IMR-90 (cell line): Measurements from ENCODE around the gene EXOC4. TPM values are rescaled to one million over a fixed set of nuclear protein-coding genes. Genes with fewer than 3 reads are reported as not detected.

Experiments
- ATAC-seq: fragments of 200-7000 bp; cut with Tn5 transposase; 2 replicates; pipeline ENCODE4 v1.9.1; 2020; ENCODE audit warnings: low read depth, mild to moderate bottlenecking, moderate library complexity
- BruUV-seq: library from RNA; stranded (reverse); fragments of 400-500 nt; replicated peaks from 2 replicates; lab custom pipeline; 2021; lab: Mats Ljungman, UMichigan
- CTCF ChIA-PET: fragments of 300-600 bp; formaldehyde crosslinking; extraction: SDS; loops from one replicate; lab custom pipeline; 2021; ENCODE audit warnings: antibody characterized with exemption; lab: Yijun Ruan, JAX
- POLR2A ChIA-PET: fragments of 300-600 bp; sonication (Branson Sonifier 250); formaldehyde crosslinking; loops from one replicate; lab custom pipeline; 2022; ENCODE audit warnings: antibody characterized with exemption; ENCODE audit not compliant: unreplicated experiment; lab: Charles Lee
- DNase-seq: peaks from one replicate; pipeline ENCODE4 v3.0.0; 2013
- H2AFZ ChIP-seq: replicated peaks from 2 replicates; pipeline ENCODE3; 2013; ENCODE audit warnings: low read length, mild to moderate bottlenecking; ENCODE audit not compliant: poor library complexity
- H2AK5ac ChIP-seq: 2 replicates; pipeline ENCODE4 v1.6.1; 2013; ENCODE audit warnings: low read depth, low read length, inconsistent platforms
- H2AK9ac ChIP-seq: replicated peaks from 2 replicates; pipeline ENCODE3; 2013; ENCODE audit warnings: mild to moderate bottlenecking, low read depth, low read length, moderate library complexity; ENCODE audit not compliant: poor library complexity
- H2BK120ac ChIP-seq: 2 replicates; pipeline ENCODE4 v1.6.1; 2013; ENCODE audit warnings: low read depth, low read length, inconsistent platforms
- H2BK15ac ChIP-seq: 3 replicates; pipeline ENCODE4 v1.6.1; 2013; ENCODE audit warnings: low read depth, low read length, inconsistent platforms
- H2BK20ac ChIP-seq: 2 replicates; pipeline ENCODE4 v1.6.1; 2013; ENCODE audit warnings: low read depth, mild to moderate bottlenecking, inconsistent platforms, low read length, moderate library complexity
- H2BK5ac ChIP-seq: 2 replicates; pipeline ENCODE4 v1.6.1; 2013; ENCODE audit warnings: mild to moderate bottlenecking, low read depth, low read length, inconsistent platforms; ENCODE audit not compliant: poor library complexity, severe bottlenecking
- H3K14ac ChIP-seq: replicated peaks from 2 replicates; pipeline ENCODE4 v1.6.1; 2013; ENCODE audit warnings: low read depth, low read length, inconsistent platforms
- H3K18ac ChIP-seq: 2 replicates; pipeline ENCODE4 v1.6.1; 2013; ENCODE audit warnings: low read depth, low read length, control low read depth
- H3K23ac ChIP-seq: 2 replicates; pipeline ENCODE4 v1.6.1; 2013; ENCODE audit warnings: low read depth, low read length, inconsistent platforms
- H3K27ac ChIP-seq: 2 replicates; pipeline ENCODE4 v1.5.1; 2013; ENCODE audit warnings: mild to moderate bottlenecking, control low read depth, low read length; ENCODE audit not compliant: insufficient read depth
- H3K27me3 ChIP-seq: 2 replicates; pipeline ENCODE4 v1.6.1; 2013; ENCODE audit warnings: low read length; ENCODE audit not compliant: control insufficient read depth, insufficient read depth
- H3K36me3 ChIP-seq: 2 replicates; pipeline ENCODE4 v1.6.1; 2013; ENCODE audit warnings: low read length, mixed read lengths; ENCODE audit not compliant: control insufficient read depth, insufficient read depth
- H3K4ac ChIP-seq: 2 replicates; pipeline ENCODE4 v1.6.1; 2013; ENCODE audit warnings: low read depth, low read length, inconsistent platforms
- H3K4me1 ChIP-seq: 2 replicates; pipeline ENCODE4 v1.6.1; 2013; ENCODE audit warnings: low read length, mixed read lengths; ENCODE audit not compliant: control insufficient read depth, insufficient read depth
- H3K4me2 ChIP-seq: 2 replicates; pipeline ENCODE4 v1.6.1; 2013; ENCODE audit warnings: low read depth, mild to moderate bottlenecking, control low read depth, low read length, moderate library complexity
- H3K4me3 ChIP-seq: 2 replicates; pipeline ENCODE4 v1.5.1; 2013; ENCODE audit warnings: low read depth, mild to moderate bottlenecking, control low read depth, low read length, moderate library complexity; ENCODE audit not compliant: insufficient read depth
- H3K56ac ChIP-seq: 2 replicates; pipeline ENCODE4 v1.6.1; 2013; ENCODE audit warnings: low read length, inconsistent platforms; ENCODE audit not compliant: insufficient read depth; ENCODE audit errors: extremely low read depth
- H3K79me1 ChIP-seq, 2 experiments: 2 replicates each; pipeline ENCODE4 v1.6.1; 2013; ENCODE audit warnings: low read length in 2 of 2, inconsistent platforms in 1 of 2, low read depth in 1 of 2
- H3K9ac ChIP-seq: 2 replicates; pipeline ENCODE4 v1.6.1; 2013; ENCODE audit warnings: low read depth, low read length, control low read depth
- H3K9me1 ChIP-seq: 2 replicates; pipeline ENCODE4 v1.6.1; 2013; ENCODE audit warnings: low read length, inconsistent platforms; ENCODE audit not compliant: insufficient read depth
- H3K9me3 ChIP-seq: 2 replicates; pipeline ENCODE4 v1.6.1; 2013; ENCODE audit warnings: low read length; ENCODE audit not compliant: control insufficient read depth, insufficient read depth
- H4K20me1 ChIP-seq: 2 replicates; pipeline ENCODE4 v1.6.1; 2013; ENCODE audit warnings: low read length, inconsistent platforms; ENCODE audit not compliant: insufficient read depth
- H4K5ac ChIP-seq: 2 replicates; pipeline ENCODE4 v1.6.1; 2013; ENCODE audit warnings: mild to moderate bottlenecking, low read depth, low read length, control low read depth
- H4K8ac ChIP-seq, 2 experiments: 2 replicates each; pipeline ENCODE4 v1.6.1; 2013; ENCODE audit warnings: low read depth in 2 of 2, low read length in 2 of 2, control low read depth in 1 of 2, inconsistent platforms in 1 of 2
- H4K91ac ChIP-seq: 2 replicates; pipeline ENCODE4 v1.6.1; 2013; ENCODE audit warnings: low read depth, low read length, inconsistent platforms; ENCODE audit not compliant: insufficient read depth
- BHLHE40 ChIP-seq: fragments of 150-350 bp; IDR thresholded peaks from 2 replicates; pipeline ENCODE4 v1.6.1; 2016; ENCODE audit warnings: mild to moderate bottlenecking, low read depth, low read length
- CEBPB ChIP-seq: IDR thresholded peaks from 2 replicates; pipeline ENCODE4 v1.6.1; 2012; ENCODE audit warnings: low read depth, low read length, improper control_type of control experiment
- CHD1 ChIP-seq: IDR thresholded peaks from 2 replicates; pipeline ENCODE4 v1.6.1; 2012; ENCODE audit warnings: low read depth, low read length, improper control_type of control experiment
- CTCF ChIP-seq: conservative IDR thresholded peaks from 2 replicates; pipeline ENCODE4 v1.5.1; 2012; ENCODE audit warnings: mild to moderate bottlenecking, low read depth, low read length, improper control_type of control experiment
- ELK1 ChIP-seq: fragments of 150-350 bp; IDR thresholded peaks from 2 replicates; pipeline ENCODE4 v1.6.1; 2016; ENCODE audit warnings: low read depth, mild to moderate bottlenecking, low read length, moderate library complexity, borderline replicate concordance
- FOS ChIP-seq: fragments of 150-350 bp; IDR thresholded peaks from 2 replicates; pipeline ENCODE4 v1.6.1; 2016; ENCODE audit warnings: low read depth, low read length
- MAFK ChIP-seq: IDR thresholded peaks from 2 replicates; pipeline ENCODE4 v1.6.1; 2012; ENCODE audit warnings: low read depth, low read length, improper control_type of control experiment
- MAZ ChIP-seq: IDR thresholded peaks from 2 replicates; pipeline ENCODE4 v1.6.1; 2012; ENCODE audit warnings: low read depth, mild to moderate bottlenecking, low read length, improper control_type of control experiment, moderate library complexity, borderline replicate concordance
- MXI1 ChIP-seq: IDR thresholded peaks from 2 replicates; pipeline ENCODE4 v1.6.1; 2012; ENCODE audit warnings: low read depth, mild to moderate bottlenecking, low read length, moderate library complexity, borderline replicate concordance
- NFE2L2 ChIP-seq: fragments of 150-350 bp; IDR thresholded peaks from 2 replicates; pipeline ENCODE4 v1.6.1; 2016; ENCODE audit warnings: low read depth, mild to moderate bottlenecking, low read length
- POLR2A ChIP-seq: IDR thresholded peaks from 2 replicates; pipeline ENCODE4 v1.6.1; 2012; ENCODE audit warnings: mild to moderate bottlenecking, low read depth, low read length
- RAD21 ChIP-seq: IDR thresholded peaks from 2 replicates; pipeline ENCODE4 v1.6.1; 2012; ENCODE audit warnings: low read length, improper control_type of control experiment
- RCOR1 ChIP-seq: IDR thresholded peaks from 2 replicates; pipeline ENCODE4 v1.6.1; 2012; ENCODE audit warnings: mild to moderate bottlenecking, low read length, improper control_type of control experiment; ENCODE audit not compliant: insufficient replicate concordance
- RFX5 ChIP-seq: IDR thresholded peaks from 2 replicates; pipeline ENCODE4 v1.8.0; 2012; ENCODE audit warnings: low read depth, mild to moderate bottlenecking, low read length, moderate library complexity
- SMC3 ChIP-seq: fragments of 150-350 bp; IDR thresholded peaks from 2 replicates; pipeline ENCODE4 v1.6.1; 2016; ENCODE audit warnings: low read depth, mild to moderate bottlenecking, antibody characterized with exemption, low read length, moderate library complexity
- USF2 ChIP-seq: fragments of 150-350 bp; IDR thresholded peaks from 2 replicates; pipeline ENCODE4 v1.6.1; 2017; ENCODE audit warnings: mild to moderate bottlenecking, antibody characterized with exemption, low read length, low read depth
- WGBS, 2 experiments: methylation state at CpG; one replicate each; pipeline versions ENCODE4 v1.1.5 to v1.1.7; 2013; ENCODE audit warnings: missing lambda C conversion rate in 2 of 2; ENCODE audit not compliant: insufficient read length in 1 of 2; ENCODE audit errors: extremely low coverage in 2 of 2; 5-methylcytosine and 5-hydroxymethylcytosine counted together
- dilution Hi-C: fragments of 300-500 bp; cut with HindIII; formaldehyde crosslinking; loops from one replicate; pipeline ENCODE4 v1.14.3; 2018; ENCODE audit warnings: low sequenced_read_pairs; ENCODE audit not compliant: unreplicated experiment
- in situ Hi-C: fragments of 300-500 bp; cut with MboI; formaldehyde crosslinking; loops from 3 replicates; pipeline ENCODE4 v1.14.3; 2019; ENCODE audit warnings: low sequenced_read_pairs, inconsistent platforms, mixed read lengths
- intact Hi-C: fragments of 100-400 bp; cut with micrococcal nuclease; formaldehyde crosslinking; loops from 2 replicates; pipeline ENCODE4 v1.10.0; 2022
- polyA plus RNA-seq, 3 experiments: library from polyadenylated mRNA; depleted of rRNA; stranded (reverse); fragments of >200 nt; gene quantifications; 2 replicates each; pipeline ENCODE4 v1.2.3, GENCODE V29; 2012; ENCODE audit warnings: low replicate concordance in 1 of 3
- total RNA-seq: library from RNA; depleted of rRNA; stranded (reverse); fragments of >200 nt; gene quantifications from 2 replicates; pipeline ENCODE4 v1.2.3, GENCODE V29; 2012

The EXOC4 gene
- total and polyA plus RNA-seq, 2 of the 4 experiments (the other 2 are of a cell fraction): 25.4 to 94.6 TPM

- Histone ChIP-seq H3K18ac (no peak overlapping the region), H3K14ac (no peak overlapping the region), H3K4me2 (no peak overlapping the region), H2BK120ac (no peak overlapping the region), H2AFZ (no peak overlapping the region), H4K91ac (no peak overlapping the region), H2BK5ac (no peak overlapping the region), H3K79me1 (peaks cover 0 to 7% of the 10 kb centered on the region in 2 experiments; a peak in 2 of 4 replicates), H3K36me3 (peaks cover 2% of the 10 kb centered on the region; the same call in 1 of the 2 replicates), H3K4me1 (no peaks in the 10 kb centered on the region), H3K9me3 (peaks cover 3% of the 10 kb centered on the region; the same call in 1 of the 2 replicates), H3K27me3 (no peaks in the 10 kb centered on the region), H2AK5ac (no peak overlapping the region), H2AK9ac (no peak overlapping the region), H2BK20ac (no peak overlapping the region), H3K4ac (no peak overlapping the region), H3K4me3 (no peak overlapping the region), H3K23ac (no peak overlapping the region), H4K20me1 (no peaks in the 10 kb centered on the region), H3K56ac (no peak overlapping the region), H3K9ac (no peak overlapping the region), H3K27ac (no peak overlapping the region), H3K9me1 (no peaks in the 10 kb centered on the region), H2BK15ac (no peak overlapping the region), H4K8ac (no peak overlapping the region), H4K5ac (no peak overlapping the region)
- dilution Hi-C loops: no loop called here
- in situ Hi-C loops: no loop called here
- intact Hi-C loops: no loop called here
- no peak for TF ChIP-seq RFX5
- no peak for TF ChIP-seq POLR2A
- no peak for TF ChIP-seq BHLHE40
- no peak for TF ChIP-seq MAZ
- TF ChIP-seq SMC3: no peak
- no peak for TF ChIP-seq CHD1
- TF ChIP-seq ELK1: no peak
- no peak for TF ChIP-seq MXI1
- TF ChIP-seq RCOR1: no peak
- no peak for TF ChIP-seq FOS
- TF ChIP-seq RAD21: no peak
- TF ChIP-seq CTCF: no peak
- no peak for TF ChIP-seq MAFK
- no peak for TF ChIP-seq USF2
- no peak for TF ChIP-seq CEBPB
- TF ChIP-seq NFE2L2: no peak
- no CpG with 5 or more reads among the region's 6 CpGs for WGBS, 2 experiments
- no TSS peak for BruUV-seq
- CTCF ChIA-PET: interaction anchor here (0.6 kb wide), 1 partner anchor 14 kb away, joined by 3 read pairs; no protein-coding TSS in a partner anchor
- DNase-seq (no peak), ATAC-seq (no peak)
- POLR2A ChIA-PET: no interaction called here
Observed at GRCh38 chr7:133330085-133330484, 77.2 kb downstream of the EXOC4 start.
